DND-41 (cell line): ENCODE results near the gene SAMD10.

Source experiments
- EZH2 ChIP-seq: IDR thresholded peaks from 3 replicates; pipeline ENCODE4 v1.6.1; 2012; ENCODE audit warnings: borderline replicate concordance, low read depth, mild to moderate bottlenecking, moderate library complexity, low read length, inconsistent platforms; ENCODE audit not compliant: severe bottlenecking
- TF ChIP-seq, protein P1 (sequence below): IDR thresholded peaks from 2 replicates; pipeline ENCODE4 v1.5.1; 2012; ENCODE audit warnings: borderline replicate concordance, low read length, moderate library complexity, mild to moderate bottlenecking; ENCODE audit not compliant: poor library complexity, severe bottlenecking; ENCODE audit errors: extremely low read depth

DNA sequence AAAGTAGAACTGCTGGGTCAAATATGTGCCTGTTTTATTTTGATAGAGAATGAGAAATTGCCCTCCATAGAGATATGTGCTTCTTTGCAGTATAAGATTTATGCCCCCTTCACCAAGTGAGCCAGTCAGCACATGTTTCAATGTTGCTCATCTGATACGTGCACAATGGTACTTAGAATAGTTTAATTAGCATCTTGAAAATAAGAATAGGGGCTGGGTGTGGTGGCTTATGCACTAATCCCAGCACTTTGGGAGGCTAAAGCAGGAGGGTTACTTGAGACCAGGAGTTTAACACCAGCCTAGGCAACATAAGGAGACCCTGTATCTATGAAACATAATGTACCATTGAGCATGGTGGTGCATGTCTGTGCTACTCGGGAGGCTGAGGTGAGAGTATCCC lies 36.2 kb upstream of the SAMD10 start:
- TF ChIP-seq, protein P1, sequence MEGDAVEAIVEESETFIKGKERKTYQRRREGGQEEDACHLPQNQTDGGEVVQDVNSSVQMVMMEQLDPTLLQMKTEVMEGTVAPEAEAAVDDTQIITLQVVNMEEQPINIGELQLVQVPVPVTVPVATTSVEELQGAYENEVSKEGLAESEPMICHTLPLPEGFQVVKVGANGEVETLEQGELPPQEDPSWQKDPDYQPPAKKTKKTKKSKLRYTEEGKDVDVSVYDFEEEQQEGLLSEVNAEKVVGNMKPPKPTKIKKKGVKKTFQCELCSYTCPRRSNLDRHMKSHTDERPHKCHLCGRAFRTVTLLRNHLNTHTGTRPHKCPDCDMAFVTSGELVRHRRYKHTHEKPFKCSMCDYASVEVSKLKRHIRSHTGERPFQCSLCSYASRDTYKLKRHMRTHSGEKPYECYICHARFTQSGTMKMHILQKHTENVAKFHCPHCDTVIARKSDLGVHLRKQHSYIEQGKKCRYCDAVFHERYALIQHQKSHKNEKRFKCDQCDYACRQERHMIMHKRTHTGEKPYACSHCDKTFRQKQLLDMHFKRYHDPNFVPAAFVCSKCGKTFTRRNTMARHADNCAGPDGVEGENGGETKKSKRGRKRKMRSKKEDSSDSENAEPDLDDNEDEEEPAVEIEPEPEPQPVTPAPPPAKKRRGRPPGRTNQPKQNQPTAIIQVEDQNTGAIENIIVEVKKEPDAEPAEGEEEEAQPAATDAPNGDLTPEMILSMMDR: no peak
- TF ChIP-seq EZH2: no peak
